Skeletal muscle tissue (tissue), 4 donors: ENCODE results near the gene FBXL3. TPM values are rescaled to one million over a fixed set of nuclear protein-coding genes. Genes with fewer than 3 reads are reported as not detected.

Experiments
- H3K27ac ChIP-seq: one replicate; pipeline ENCODE4 v1.7.0; 2013; ENCODE audit warnings: mild to moderate bottlenecking, low read depth, low read length, inconsistent platforms
- H3K27me3 ChIP-seq, 3 donors: one replicate each; pipeline ENCODE4 v1.7.0; 2013; ENCODE audit warnings: low read length in 3 of 3; ENCODE audit not compliant: control insufficient read depth in 3 of 3, insufficient read depth in 3 of 3
- H3K36me3 ChIP-seq, 3 donors: one replicate each; pipeline ENCODE4 v1.7.0; 2013; ENCODE audit warnings: low read length in 3 of 3; ENCODE audit not compliant: control insufficient read depth in 3 of 3, insufficient read depth in 3 of 3
- H3K4me1 ChIP-seq, 3 donors: one replicate each; pipeline ENCODE4 v1.7.0; 2013; ENCODE audit warnings: low read length in 3 of 3, mild to moderate bottlenecking in 3 of 3; ENCODE audit not compliant: control insufficient read depth in 3 of 3, insufficient read depth in 3 of 3
- H3K4me3 ChIP-seq, 3 donors: one replicate each; pipeline ENCODE4 v1.7.0; 2013; ENCODE audit warnings: low read length in 3 of 3
- H3K9ac ChIP-seq, 3 donors: one replicate each; pipeline ENCODE4 v1.7.0; 2013; ENCODE audit warnings: low read length in 3 of 3, mild to moderate bottlenecking in 3 of 3, moderate library complexity in 2 of 3, low read depth in 1 of 3
- H3K9me3 ChIP-seq, 3 donors: one replicate each; pipeline ENCODE4 v1.7.0; 2013; ENCODE audit warnings: low read length in 3 of 3; ENCODE audit not compliant: control insufficient read depth in 3 of 3
- total RNA-seq: library from RNA; depleted of rRNA; stranded (reverse); fragments of >200 nt; gene quantifications from one replicate; pipeline ENCODE4 v1.2.3, GENCODE V29; 2014
- donor health status: Osteomylitis.

Gene FBXL3
- total RNA-seq, 1 donor from 2014 or later = 50.6 TPM

DNA sequence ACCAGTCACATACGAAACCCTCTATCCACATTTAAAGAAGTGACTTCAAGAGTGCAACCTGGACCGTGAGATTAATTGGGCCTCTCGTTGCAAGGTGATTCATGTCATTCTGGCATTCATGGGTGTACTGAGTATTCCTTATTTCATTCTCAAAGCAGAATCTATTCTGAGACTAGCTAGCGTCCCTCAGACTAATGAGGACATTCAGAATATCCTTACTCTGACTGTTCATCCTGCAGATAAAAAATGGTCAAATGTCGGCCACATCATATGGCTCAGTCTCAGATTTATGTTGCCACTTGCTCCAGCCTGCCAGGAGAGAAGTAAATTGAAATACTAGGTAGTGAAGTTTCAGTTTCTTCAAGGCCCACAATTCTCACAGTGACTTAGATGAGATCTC lies 71.3 kb downstream of the FBXL3 start:
- H3K9ac ChIP-seq = no peak overlapping the region
- H3K27ac ChIP-seq = no peak overlapping the region
- peaks cover 0 to 2% (median 0%) of the 10 kb centered on the region in 3 donors for H3K9me3 ChIP-seq
- peaks cover 0 to 2% (median 0%) of the 10 kb centered on the region in 3 donors for H3K27me3 ChIP-seq
- H3K4me3 ChIP-seq = no peak overlapping the region
- H3K36me3 ChIP-seq = no peaks in the 10 kb centered on the region
- no peaks in the 10 kb centered on the region for H3K4me1 ChIP-seq

Other genes starting within 250 kb of the FBXL3 start
- gene KCTD12, start 140.8 kb downstream of the FBXL3 start, total RNA-seq = 134 TPM
- not detected for gene ACOD1, start 78.6 kb downstream of the FBXL3 start, total RNA-seq
- gene CLN5, start 35.1 kb downstream of the FBXL3 start, total RNA-seq = 16.7 TPM